ENCODE results near the gene STXBP6. TPM values are rescaled to one million over a fixed set of nuclear protein-coding genes. Genes with fewer than 3 reads are reported as not detected.
A peak's percentile ranks its signal among the peaks of the same experiment; 100 is the strongest.

Gene STXBP6
- total and polyA plus RNA-seq, 2 of the 13 experiments (the other 11 are each of a cell fraction or from before 2014, with no cell fraction given): 35.3 to 42.8 TPM

- TF ChIP-seq, protein P1, sequence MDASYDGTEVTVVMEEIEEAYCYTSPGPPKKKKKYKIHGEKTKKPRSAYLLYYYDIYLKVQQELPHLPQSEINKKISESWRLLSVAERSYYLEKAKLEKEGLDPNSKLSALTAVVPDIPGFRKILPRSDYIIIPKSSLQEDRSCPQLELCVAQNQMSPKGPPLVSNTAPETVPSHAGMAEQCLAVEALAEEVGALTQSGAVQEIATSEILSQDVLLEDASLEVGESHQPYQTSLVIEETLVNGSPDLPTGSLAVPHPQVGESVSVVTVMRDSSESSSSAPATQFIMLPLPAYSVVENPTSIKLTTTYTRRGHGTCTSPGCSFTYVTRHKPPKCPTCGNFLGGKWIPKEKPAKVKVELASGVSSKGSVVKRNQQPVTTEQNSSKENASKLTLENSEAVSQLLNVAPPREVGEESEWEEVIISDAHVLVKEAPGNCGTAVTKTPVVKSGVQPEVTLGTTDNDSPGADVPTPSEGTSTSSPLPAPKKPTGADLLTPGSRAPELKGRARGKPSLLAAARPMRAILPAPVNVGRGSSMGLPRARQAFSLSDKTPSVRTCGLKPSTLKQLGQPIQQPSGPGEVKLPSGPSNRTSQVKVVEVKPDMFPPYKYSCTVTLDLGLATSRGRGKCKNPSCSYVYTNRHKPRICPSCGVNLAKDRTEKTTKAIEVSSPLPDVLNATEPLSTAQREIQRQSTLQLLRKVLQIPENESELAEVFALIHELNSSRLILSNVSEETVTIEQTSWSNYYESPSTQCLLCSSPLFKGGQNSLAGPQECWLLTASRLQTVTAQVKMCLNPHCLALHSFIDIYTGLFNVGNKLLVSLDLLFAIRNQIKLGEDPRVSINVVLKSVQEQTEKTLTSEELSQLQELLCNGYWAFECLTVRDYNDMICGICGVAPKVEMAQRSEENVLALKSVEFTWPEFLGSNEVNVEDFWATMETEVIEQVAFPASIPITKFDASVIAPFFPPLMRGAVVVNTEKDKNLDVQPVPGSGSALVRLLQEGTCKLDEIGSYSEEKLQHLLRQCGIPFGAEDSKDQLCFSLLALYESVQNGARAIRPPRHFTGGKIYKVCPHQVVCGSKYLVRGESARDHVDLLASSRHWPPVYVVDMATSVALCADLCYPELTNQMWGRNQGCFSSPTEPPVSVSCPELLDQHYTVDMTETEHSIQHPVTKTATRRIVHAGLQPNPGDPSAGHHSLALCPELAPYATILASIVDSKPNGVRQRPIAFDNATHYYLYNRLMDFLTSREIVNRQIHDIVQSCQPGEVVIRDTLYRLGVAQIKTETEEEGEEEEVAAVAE (CRISPR knock-in tag; IDR thresholded peaks at IDR 0.05; ENCODE audit: borderline replicate concordance): peak; percentile 43; the same call in 1 of the 2 replicates
- no peak for TF ChIP-seq POLR2A (IDR thresholded peaks at IDR 0.05; ENCODE audit: insufficient read depth in 1 of 2, low read depth in 2 of 2, low read length in 2 of 2)
- TF ChIP-seq GATA4 (IDR thresholded peaks at IDR 0.05; ENCODE audit: borderline replicate concordance, low read depth): peak; percentile 60; the same call in 1 of the 2 replicates
- TF ChIP-seq ZNF383 (CRISPR knock-in tag; IDR thresholded peaks at IDR 0.05; ENCODE audit: borderline replicate concordance): no peak
- peak; percentile 75 for TF ChIP-seq ZNF644 (CRISPR knock-in tag; IDR thresholded peaks at IDR 0.05; ENCODE audit: low read depth)
- TF ChIP-seq, protein P2, sequence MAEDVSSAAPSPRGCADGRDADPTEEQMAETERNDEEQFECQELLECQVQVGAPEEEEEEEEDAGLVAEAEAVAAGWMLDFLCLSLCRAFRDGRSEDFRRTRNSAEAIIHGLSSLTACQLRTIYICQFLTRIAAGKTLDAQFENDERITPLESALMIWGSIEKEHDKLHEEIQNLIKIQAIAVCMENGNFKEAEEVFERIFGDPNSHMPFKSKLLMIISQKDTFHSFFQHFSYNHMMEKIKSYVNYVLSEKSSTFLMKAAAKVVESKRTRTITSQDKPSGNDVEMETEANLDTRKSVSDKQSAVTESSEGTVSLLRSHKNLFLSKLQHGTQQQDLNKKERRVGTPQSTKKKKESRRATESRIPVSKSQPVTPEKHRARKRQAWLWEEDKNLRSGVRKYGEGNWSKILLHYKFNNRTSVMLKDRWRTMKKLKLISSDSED (CRISPR knock-in tag; IDR thresholded peaks at IDR 0.05): no peak
- no peak for TF ChIP-seq AFF4 (CRISPR knock-in tag; IDR thresholded peaks at IDR 0.05)
- TF ChIP-seq RBM39 (IDR thresholded peaks at IDR 0.05; ENCODE audit: low read depth, low read length, poor library complexity, severe bottlenecking): no peak
- TF ChIP-seq FOSL2 (CRISPR knock-in tag; IDR thresholded peaks at IDR 0.05): peak; percentile 77
- peak; percentile 47; the same call in 1 of the 2 replicates for TF ChIP-seq CSRNP1 (CRISPR knock-in tag; IDR thresholded peaks at IDR 0.05)
- peak; percentile 77 for TF ChIP-seq HNF1B (CRISPR knock-in tag; IDR thresholded peaks at IDR 0.05)
- no peak for TF ChIP-seq ZNF121 (CRISPR knock-in tag; IDR thresholded peaks at IDR 0.05)
- TF ChIP-seq RARG (CRISPR knock-in tag; IDR thresholded peaks at IDR 0.05; ENCODE audit: low read depth): no peak
- TF ChIP-seq ISL2 (CRISPR knock-in tag; IDR thresholded peaks at IDR 0.05): peak; percentile 85
- TF ChIP-seq SPEN (CRISPR knock-in tag; IDR thresholded peaks at IDR 0.05; ENCODE audit: low read depth): no peak
These were observed 70.9 kb downstream of the STXBP6 start (continued) for GRCh38 chr14:24978862-24979724.

Data from HepG2 (cell line).